Stimulated activated CD4-positive, alpha-beta T cell treated with anti-CD3 and anti-CD28 coated beads, Interleukin-2, amount 100 ng/mL, for 4 hours (primary cell): ENCODE results near the gene TTLL11.
"Not testable (repeated sequence)": the region's sequence is repeated elsewhere in the genome, so short reads cannot be mapped to it uniquely, and the experiment has no call there.

Experiments
- DNase-seq: peaks from one replicate; pipeline ENCODE4 v3.0.0-alpha.2; 2020; ENCODE audit warnings: low read depth

Gene TTLL11

DNA sequence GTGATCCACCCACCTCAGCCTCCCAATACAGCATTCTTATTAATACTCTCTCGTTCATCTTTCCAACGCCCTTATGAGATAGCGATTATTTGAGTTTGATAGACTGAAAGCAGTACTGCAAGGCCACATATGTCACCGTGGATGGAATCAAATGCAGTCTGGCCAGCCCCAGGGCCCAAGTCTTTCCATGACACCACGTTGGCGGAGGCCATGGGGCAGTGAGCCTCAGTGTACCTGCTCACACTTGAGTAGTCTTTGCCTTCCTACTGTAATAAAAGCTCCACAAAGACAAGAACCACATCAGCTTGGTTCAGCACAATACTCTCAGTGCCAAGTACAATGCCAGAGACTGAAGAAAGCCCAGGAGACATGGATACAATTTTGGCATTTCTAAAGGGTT lies 88.5 kb downstream of the TTLL11 start:
- no peak for DNase-seq

DNA sequence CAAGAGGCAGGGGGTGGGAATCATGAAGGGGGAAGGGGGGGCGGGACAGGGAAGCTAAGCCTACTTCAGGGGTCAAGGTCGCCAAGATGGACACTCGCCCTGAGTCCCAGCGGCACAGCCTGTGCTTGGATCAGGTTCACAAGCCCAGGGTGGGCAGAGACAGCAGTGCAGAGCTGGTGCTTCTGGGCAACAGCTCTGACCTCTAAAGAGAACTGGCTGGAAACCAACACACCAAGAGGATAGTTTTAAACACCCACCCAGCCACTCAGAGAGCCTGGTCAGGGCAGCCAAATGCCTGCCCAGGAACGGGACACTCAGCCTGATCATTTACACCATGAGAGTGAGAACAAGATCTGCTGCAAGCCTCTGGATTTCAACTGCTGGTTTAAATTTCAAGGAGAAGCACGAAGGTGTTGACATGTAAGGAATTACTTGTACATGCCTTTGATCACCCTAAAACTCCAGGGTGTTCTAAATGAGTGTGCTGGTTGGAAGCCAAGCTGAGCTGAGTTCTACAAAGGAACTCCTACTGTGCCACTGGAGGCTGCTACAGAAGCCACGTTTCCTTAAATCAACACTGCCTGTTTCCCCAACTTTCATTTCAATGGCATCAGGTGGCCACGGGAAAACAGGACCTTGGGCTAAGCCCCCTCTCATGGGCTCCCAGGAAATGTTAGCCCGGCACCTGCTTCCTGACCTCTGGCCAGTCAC lies 91.5 kb downstream of the TTLL11 start:
- DNase-seq: no peak

DNA sequence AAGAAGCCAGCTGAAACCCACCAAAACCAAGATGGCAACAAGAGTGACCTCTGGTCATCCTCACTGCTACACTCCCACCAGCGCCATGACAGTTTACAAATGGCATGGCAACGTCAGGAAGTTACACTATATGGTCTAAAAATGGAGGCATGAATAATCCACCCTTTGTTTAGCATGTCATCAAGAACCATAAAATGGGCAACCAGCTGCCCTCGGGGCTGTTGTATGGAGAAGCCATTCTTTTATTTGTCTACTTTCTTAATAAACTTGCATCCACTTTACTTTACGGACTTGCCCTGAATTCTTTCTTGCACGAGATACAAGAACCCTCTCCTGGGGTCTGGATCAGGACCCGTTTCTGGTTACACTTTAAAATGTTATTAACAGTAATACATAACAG lies 92.6 kb downstream of the TTLL11 start:
- DNase-seq: not testable (repeated sequence)

DNA sequence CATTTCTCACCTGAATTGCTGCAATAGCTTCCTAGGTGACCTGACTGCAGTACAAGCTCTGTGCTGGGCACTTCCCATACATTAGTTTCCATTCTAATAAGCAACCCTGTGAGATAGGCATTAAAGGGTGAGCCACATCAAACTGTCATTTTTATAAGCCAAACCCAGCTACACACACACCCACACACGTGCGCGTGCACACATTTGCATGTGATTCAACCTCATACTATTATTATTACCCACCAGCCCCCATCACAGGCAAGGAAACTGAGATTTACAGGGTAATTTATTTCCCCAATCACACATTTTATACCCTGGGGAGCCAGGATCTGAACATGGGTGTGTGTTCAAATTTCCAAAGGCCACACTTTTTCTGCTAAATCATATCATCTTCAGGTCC lies 93.6 kb downstream of the TTLL11 start:
- no peak for DNase-seq

DNA sequence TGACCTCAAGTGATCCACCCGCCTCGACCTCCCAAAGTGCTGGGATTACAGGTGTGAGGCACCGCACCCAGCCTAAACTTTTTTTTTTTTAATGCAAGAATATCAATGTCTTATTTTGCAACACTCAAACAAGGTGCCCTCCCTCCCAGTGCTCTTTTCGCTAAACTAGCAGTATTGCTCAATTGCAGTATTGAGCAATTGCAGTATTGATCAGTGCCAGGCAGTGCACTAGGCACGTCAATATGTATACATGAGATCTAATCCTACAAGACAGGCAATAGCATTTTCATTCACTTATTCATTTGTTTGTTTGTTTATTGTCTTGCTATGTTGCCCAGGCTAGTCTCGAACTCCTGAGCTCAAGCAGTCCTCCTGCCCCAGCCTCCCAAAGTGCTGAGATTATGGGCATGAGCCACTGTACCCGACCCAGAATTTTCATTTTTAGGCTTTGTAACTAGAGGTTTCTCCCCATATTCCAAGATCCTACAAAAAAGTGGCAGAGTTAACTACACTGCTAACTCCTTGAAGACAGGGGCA lies 94.5 kb downstream of the TTLL11 start:
- no peak for DNase-seq

DNA sequence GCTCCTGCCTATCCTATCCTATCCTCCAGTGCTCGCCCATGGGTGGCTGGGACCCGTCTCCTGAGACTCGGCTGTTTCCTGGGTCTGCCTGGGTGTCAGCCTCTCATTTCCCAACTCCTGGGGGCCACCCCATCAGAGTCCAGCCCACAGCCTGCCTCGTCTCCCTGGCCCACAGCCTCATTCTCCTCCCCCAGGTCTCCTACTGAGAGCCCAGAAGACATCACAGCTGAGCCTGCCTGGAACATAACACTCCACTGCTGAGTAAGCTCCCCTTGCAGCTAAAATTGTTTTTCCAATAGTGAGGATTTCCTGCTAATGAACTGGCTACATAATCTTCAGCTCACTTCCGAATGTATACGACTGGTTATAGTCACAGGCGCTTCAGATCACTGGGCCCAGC lies 95.3 kb downstream of the TTLL11 start:
- DNase-seq: no peak

DNA sequence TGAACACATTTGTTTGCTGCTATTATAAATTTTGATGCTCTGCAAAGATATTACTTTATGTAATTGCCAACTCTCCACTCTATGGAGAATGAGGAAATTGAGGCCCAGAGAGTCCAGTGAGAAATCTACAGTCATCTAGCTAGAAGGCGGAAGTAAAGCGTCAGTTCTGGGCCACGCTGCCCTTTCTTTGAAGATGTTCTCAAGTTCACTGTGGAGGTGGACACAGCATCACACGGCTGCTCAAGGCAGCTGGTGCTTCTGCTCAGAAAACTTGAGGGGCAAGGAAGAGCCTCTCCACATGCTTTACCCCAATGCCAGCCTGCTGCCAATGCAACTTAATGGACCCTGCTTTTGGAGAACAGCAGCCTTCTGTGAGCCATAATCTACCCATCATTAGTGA lies 96.3 kb downstream of the TTLL11 start:
- DNase-seq: no peak

DNA sequence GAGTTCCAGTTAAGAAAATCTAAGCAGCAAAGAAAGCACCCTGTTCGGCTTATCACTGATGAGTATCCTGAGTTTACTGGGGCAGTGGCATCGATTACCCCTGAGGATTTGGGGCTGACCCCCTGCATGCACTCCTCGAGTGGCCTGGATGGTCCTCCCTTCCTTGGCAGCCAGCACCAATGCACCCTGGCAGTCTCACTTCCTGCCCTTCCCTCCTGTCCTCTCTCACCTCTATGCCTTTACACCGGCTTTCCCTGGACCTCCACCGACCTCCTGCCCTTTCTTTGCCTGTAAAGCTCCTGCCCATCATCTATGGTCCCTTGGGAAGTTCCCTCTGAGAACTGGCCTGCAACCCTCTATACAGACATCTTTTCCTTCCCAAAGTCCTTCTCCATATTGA lies 97.1 kb downstream of the TTLL11 start:
- no peak for DNase-seq

DNA sequence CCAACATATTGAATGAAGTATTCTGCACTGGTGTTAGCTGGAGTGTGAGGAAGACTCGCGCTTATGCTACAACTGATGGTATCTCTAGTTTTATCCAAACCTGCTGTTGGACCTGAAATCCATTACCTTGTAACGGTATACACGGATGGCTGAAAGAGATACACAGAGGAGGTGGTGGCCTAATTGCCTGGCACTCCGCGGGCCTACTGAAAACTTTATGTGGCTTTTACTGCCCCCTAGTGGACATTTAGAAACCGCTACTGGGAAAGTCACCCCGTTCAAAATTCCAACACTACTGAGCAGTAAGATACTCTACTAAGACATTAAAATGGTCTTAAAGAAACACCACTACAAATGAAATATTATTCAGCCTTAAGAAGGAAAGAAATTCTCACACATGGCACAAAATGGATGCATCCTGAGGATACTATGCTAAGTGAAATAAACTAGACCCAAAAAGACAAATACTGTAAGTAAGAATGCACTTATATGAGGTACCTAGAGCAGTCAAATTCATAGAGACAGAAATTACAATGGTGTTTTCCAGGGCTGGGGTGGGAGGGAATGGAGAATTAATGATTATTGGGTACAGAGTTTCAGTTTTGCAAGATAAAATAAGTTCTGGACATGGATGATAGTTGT lies 100.4 kb downstream of the TTLL11 start:
- peak; percentile 9 for DNase-seq

DNA sequence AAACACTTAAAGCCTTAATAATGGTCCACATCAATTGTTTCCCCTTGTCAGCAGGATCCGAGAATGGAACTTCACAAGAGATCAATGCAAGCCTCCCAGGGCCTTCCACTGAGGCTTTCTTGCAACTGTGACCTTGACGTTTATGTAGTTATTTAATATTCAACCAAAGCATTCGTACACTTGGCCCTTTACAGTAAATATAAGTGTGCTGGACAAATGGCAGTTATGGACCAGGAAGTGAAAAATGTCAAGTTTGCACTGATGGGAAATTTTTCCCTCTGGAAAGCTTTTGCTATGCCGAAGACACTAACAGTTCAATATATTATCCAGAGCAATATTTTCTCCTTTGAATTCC lies 101.8 kb downstream of the TTLL11 start:
- no peak for DNase-seq

DNA sequence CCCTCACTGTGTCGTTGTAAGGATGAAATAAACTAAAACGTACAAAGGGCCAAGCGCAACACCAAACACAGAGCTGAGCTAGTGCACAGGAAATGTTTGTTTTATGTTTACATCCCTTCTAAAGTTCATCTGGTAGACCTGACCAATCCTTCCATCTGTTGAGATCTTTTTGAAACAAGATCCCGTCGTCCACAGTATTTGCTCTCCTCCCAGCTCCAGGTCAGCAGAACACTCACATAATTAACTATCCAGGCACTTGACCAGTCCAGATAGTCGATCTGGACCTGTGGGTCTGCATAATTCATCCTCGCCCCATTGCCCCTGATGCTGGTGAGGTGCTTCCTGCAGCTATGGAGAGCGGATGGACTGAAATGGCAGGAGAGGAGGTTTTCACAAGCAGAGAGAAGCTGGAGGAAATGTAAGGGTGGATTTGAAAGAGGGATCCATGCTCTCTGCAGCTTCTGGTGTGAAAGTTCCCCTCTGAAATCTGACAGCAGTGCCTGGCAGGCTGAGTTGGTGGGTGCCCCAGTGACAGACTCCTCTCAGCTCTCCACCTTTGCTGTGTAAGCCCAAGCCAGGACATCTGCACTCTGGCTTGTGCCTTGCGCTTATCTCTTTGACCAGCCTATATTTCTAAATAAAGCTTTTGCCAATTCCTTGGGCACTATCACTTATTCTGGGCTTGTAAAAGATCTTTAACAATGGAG lies 102.4 kb downstream of the TTLL11 start:
- DNase-seq: no peak

DNA sequence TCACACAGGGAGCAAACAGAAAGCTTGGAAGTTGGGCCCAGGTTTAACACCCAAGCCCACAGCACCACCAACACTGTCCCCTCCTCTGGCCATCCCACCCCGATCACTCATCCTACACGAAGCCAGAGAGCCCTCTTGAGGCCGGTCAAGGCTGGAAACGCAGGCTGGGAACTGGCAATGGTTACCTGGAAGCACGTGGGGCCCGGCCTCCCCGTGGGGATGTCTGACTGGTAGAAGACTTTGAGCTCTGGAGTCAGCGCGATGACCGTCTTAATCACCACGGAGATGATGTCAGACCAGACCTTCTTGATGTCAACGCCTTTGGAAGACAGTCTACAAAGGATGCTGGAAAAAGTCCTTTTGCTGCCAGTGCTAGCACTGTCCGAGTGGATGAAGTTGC lies 104.1 kb downstream of the TTLL11 start:
- DNase-seq: no peak

DNA sequence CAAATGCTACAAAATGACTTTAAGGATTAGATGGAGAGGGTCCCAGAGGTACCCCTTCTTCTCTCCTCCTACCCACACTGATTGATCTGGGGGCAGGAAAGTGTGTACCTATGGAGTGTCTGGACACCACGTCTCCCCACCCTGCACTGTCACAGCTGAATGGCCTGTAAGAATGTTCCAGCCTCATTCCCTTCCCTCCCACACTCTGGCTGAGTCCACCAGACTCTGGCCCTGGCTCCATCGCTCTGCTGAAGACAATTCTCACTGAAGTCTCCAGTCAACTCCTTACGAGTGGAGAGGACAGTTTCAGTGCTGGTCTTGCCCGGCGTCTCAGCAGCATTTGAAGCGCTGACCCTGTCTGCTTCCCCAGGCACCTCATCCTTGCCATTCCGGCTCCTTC lies 105.8 kb downstream of the TTLL11 start:
- no peak for DNase-seq

DNA sequence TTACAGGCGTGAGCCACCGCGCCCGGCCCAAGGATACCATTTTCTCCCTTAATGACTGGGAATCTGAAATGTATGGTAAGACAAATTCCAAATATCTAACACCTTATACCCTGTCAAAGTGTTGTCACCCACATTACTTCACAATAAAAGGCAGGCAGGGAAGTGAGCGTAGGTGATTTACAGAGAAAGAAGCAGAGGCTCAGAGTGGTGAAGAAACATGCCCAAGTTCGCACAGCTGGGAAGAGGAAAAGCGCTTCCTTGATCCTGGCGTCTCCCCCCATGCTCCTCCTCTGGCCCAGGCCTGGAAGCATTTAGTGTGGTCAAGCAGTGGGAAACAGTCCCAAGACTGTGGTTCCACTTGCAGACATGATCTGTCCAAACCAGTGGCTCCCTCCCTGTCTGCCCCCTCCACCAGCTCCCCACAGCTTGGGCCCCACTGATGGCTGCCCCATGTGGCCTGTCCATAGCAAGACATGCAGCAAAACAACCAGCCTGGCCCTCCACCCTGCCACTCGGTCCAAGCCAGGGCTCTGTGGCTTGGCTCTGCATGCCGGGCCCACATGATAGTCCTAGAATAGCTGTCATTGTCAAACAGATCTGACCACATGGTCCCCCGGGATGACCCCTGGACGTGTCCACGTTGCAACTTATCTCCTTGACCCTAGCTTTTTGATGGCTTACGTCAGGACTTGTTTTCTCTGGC lies 107.2 kb downstream of the TTLL11 start:
- no peak for DNase-seq

DNA sequence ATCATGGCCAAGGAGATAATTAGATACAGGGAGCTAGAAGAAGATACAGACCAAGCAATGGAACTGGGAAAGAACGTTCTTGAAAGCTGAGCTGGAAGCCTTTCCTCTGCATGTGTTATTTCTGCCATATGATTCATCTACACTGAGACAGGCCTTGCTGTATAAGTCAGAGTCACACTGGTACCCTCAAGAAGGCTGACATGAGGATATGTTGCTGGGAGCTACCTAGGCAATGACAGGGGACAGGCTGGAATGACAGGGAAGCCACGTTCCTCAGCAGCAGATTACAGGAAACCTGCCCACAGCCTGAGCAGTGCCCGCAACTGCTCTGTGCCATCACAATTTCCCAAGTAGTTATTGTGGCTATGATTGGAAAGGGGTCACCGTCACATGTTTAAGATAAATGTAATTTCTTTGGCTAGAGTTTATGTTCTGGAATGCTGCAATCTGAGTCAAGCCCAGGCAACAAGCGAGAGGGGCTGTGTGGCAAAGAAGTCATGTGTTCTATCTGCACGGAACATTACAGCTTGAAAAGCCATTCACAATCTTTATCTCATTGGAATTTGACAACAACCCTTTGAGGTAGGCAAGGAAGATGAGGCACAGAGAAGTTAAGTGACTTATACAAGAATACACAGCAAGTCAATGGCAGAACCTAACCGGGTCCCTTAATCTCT lies 108.2 kb downstream of the TTLL11 start:
- no peak for DNase-seq

DNA sequence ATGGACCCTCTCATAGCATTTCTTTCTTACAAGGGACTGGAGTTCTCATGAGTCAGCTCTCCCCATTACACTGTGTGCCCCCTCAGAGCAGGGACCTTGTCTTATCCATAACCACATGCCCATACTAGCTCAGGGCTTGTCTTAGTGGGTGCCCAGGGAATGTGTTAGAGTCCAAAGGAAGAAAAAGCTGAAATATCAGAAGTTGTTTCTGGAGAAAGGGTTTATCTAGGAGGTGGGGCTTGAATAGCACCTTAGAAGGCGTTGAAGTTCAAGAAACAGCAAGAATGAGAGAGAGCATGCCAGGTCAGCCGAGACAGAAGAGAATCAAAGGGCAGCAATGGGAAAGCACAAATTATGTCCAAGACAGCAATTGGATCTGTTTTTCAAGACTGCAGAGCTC lies 109.4 kb downstream of the TTLL11 start:
- no peak for DNase-seq

DNA sequence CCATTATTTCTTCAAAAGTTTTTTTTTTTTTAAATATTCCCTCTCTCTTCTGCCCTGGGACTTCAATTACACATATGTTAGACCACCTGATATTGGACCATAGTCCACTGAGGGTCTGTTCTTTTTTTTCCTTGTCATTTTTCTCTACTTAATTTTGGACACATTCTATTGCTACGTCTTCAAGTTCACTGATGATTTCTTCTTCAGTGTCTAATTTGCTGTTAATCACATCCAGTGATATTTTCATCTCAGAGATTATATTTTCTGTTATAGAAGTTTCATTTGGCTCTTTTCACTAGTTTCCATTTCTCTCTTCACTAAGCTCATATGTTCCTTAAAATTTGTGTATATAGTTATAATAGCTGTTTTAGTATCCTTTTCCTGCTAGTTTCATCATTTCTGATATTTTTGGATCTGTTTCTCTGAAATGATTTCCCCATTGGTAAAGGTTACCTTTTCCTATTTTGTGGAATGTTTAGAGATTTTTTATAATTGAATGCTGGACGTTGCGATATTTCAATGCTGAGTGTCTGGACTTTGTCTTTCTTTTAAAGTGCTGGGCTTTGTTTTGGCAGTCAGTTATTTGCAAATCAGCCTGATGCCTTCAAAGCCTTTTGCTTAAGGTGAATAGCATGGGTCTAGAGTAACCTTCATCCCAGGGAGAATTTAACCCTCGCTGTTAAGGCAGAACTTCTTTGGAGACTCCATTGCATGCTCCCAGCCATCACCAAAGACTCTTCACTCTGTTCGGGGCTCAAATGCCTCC lies 111.8 kb downstream of the TTLL11 start:
- no peak for DNase-seq

DNA sequence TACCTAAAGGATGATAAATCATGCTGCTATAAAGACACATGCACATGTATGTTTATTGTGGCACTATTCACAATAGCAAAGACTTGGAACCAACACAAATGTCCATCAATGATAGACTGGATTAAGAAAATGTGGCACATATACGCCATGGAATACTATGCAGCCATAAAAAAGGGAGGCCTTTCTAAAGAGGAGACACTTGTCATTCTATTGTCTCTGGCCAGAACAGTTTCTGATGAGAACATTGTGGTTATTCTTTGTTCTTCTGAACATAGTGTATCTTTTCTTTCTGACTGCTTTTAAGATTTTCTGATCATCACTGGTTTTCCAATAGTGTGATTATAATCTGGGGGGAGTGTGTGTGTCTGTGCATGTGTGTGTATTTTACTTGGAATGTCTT lies 112.4 kb downstream of the TTLL11 start:
- DNase-seq: not testable (repeated sequence)

DNA sequence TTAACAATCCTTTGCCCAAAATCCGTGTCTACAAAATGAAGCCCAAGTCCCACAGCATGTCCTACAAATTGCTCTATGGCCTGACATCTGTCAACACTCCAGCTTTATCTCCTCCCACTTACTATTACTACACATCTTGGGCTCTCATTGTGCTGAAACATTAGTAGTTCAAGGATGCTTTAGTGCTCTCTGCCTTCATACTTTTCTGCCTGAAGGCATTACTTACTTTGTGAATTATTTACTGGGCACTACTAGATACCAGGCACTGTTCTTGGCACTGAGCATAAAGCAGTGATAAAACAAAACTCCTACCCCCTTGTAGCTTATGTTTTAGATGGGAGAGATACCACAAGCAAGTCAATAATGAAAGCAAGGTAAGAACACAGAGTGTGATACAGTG lies 113.4 kb downstream of the TTLL11 start:
- no peak for DNase-seq

DNA sequence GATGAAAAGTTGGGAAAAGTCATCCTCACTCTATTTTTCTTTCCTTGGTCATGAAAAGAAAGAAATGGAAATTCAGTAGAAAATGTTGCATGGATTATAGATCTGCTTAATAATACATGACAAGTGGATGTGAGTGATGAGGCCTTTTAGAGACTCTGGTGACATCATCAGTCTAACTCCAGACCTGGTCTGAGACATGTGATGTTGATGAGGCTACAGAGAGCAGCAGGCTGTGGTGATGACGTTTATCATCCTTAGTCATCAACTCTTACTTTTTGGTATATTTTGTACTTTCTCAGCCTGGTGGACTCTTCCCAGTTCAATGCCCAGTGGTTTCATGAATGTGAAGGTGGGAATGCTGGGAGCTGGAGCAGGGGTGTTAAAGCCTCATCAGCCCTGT lies 116.4 kb downstream of the TTLL11 start:
- no peak for DNase-seq

DNA sequence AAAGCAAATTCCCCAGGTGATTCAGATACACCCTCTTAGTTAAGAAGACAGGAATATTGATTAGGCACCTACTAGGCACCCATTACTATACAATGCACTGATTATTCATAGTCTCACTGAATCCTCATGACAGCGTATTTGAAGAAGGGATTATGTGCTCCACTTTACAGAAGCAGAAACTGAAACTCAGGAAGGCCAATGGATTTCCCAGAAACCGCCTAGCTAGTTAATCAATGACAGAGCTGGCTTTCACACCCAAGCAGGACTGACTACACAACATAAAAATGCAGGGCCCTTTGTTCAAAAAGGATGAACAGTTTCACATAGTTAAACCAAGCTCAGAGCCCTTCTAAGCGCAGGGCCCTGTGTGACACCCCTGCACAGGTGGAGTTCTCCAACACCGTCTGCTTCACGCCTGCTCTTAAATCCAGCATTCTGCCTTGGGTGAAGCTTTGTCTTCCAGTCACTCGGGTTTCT lies 117.3 kb downstream of the TTLL11 start:
- DNase-seq: no peak
